Amniotic epithelial cell (primary cell): Measurements from ENCODE around the gene B4GALT2.

ENCODE experiments used
- DNase-seq: peaks from one replicate; pipeline ENCODE4 v3.0.0-alpha.2; 2010; ENCODE audit warnings: low read depth

Gene B4GALT2

GRCh38 chr1:44002606-44003157, 23.7 kb downstream of the B4GALT2 start:
- DNase-seq = no peak

- no peak for DNase-seq
Measured at GRCh38 chr1:44008259-44008658, 29.2 kb downstream of the B4GALT2 start.

GRCh38 chr1:44010935-44011471, 32.0 kb downstream of the B4GALT2 start:
- DNase-seq = no peak

GRCh38 chr1:44012404-44012803, 33.4 kb downstream of the B4GALT2 start:
- no peak for DNase-seq

GRCh38 chr1:44012941-44013609, 34.1 kb downstream of the B4GALT2 start:
- DNase-seq = no peak

- DNase-seq = no peak
Measured at GRCh38 chr1:44013949-44014348, 34.9 kb downstream of the B4GALT2 start.

GRCh38 chr1:44014365-44015104, 35.5 kb downstream of the B4GALT2 start:
- no peak for DNase-seq

- no peak for DNase-seq
Measured at GRCh38 chr1:44015206-44015605, 36.2 kb downstream of the B4GALT2 start.

GRCh38 chr1:44016041-44016889, 37.3 kb downstream of the B4GALT2 start:
- no peak for DNase-seq

GRCh38 chr1:44016890-44017400, 37.9 kb downstream of the B4GALT2 start:
- DNase-seq = no peak

- no peak for DNase-seq
Measured at GRCh38 chr1:44019466-44019948, 40.5 kb downstream of the B4GALT2 start.

- no peak for DNase-seq
Measured at GRCh38 chr1:44020464-44020863, 41.5 kb downstream of the B4GALT2 start.

GRCh38 chr1:44021156-44021555, 42.1 kb downstream of the B4GALT2 start:
- no peak for DNase-seq

GRCh38 chr1:44021581-44022321, 42.7 kb downstream of the B4GALT2 start:
- no peak for DNase-seq

GRCh38 chr1:44024031-44024902, 45.3 kb downstream of the B4GALT2 start:
- DNase-seq = no peak

GRCh38 chr1:44024903-44025525, 46.0 kb downstream of the B4GALT2 start:
- DNase-seq = no peak

- no peak for DNase-seq
Measured at GRCh38 chr1:44025816-44026215, 46.8 kb downstream of the B4GALT2 start.

GRCh38 chr1:44027320-44027719, 48.3 kb downstream of the B4GALT2 start:
- DNase-seq = no peak

GRCh38 chr1:44029260-44029910, 50.4 kb downstream of the B4GALT2 start:
- DNase-seq = no peak
